GM18870 (cell line): ENCODE measurements around the gene PDE3B.
"Not testable (repeated sequence)": the region's sequence is repeated elsewhere in the genome, so short reads cannot be mapped to it uniquely, and the experiment has no call there.

Experiments
- ATAC-seq: cut with Tn5 transposase; IDR thresholded peaks from one replicate; pipeline ENCODE4 v1.9.1; 2021; ENCODE audit warnings: moderate library complexity; ENCODE audit not compliant: unreplicated experiment

The PDE3B gene

DNA sequence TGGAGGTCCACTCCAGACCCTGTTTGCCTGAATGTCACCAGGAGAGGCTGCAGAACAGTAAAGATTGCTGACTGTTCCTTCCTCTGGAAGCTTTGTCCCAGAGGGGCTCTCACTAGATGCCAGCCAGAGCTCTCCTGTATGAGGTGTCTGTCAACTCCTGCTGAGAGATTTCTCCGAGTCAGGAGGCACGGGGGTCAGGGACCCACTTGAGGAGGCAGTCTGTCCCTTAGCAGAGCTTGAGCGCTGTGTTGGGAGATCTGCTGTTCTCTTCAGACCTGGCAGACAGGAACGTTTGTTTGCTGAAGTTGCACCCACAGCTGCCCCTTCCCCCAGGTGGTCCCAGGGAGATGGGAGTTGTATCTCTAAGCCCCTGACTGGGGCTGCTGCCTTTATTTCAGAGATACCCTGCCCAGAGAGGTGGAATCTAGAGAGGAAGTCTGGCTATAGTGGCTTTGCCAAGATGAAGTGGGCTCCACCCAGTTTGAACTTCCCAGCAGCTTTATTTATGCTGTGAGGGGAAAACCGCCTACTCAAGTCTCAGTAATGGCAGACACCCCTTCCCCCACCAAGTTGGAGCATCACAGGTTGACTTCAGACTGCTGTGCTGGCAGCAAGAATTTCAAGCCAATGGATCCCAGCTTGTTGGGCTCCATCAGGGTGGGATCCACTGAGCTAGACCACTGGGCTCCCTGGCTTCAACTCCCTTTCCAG is 99.4 kb downstream of the PDE3B start:
- ATAC-seq: no peak

DNA sequence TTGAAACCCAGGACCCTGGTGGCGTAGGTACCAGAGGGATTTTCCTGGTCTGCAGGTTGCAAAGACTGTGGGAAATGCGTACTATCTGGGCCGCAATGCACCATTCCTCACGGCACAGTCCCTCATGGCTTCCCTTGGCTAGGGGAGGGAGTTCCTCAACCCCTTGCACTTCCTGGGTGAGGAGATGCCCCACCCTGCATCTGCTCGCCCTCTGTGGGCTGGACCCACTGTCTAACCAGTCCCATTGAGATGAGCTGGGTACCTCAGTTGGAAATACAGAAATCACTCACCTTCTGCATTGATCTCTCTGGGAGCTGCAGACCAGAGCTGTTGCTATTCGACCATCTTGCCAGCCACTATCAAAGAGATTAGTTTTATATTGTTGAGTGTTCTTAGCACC is 100.1 kb downstream of the PDE3B start:
- not testable (repeated sequence) for ATAC-seq

DNA sequence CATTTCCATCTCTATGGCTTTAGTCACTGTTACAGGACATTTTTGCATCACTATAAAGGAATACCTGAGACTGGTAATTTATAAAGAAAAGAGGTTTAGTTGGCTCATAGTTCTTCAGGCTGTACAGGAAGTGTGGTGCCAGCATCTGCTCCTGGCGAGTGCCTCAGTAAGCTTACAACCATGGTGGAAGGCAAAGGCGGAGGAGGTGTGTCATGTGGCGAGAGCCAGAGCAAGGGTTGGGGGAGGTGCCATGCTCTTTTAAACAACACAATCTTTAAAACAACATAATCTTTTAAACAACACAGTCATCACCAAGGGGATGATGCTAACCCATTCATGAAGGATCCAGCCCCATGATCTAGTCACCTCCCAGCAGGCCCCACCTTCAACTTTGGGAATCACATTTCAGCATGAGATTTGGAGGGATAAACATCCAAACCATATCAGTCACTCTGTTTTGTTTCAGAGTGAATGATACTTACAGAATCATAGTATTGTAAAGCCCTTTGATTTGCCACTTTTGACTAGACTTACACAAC is 103.3 kb downstream of the PDE3B start:
- ATAC-seq: no peak

DNA sequence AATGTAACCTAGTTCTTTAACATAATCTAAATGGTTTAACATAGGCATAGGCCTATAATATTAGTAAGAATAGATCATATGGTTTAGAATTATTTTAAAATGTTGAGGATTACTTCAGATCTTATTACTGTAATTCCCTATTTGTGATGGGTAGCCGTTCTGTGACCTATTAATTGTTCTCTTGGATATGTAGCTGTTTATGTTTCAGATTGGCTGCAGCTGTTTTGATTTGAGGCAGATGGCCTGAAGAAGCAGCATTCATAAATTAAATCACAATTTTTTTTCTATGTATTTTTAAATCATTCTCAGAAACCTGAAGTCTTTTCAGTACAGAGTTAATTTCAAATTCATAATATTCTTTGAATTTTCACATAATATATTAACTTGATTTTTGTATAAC is 104.5 kb downstream of the PDE3B start:
- no peak for ATAC-seq

DNA sequence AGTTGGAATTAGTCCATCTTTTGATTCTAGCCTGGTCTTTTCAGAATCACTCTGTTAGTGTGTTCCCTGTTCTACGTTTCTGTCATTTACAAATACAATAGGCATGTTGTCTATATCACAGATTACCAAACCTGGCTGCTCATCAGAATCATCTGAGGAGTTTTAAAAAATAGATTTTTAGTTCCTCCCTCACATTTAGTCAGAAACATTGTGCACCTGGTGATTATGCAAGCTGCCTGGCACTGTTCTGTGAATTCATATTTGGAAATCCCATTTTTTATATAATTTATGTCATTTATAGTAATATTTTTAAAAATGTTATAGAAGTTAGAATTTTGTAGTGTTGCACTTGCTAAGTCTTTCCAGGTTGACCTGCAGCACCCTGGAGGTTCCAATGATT is 107.3 kb downstream of the PDE3B start:
- ATAC-seq: no peak

DNA sequence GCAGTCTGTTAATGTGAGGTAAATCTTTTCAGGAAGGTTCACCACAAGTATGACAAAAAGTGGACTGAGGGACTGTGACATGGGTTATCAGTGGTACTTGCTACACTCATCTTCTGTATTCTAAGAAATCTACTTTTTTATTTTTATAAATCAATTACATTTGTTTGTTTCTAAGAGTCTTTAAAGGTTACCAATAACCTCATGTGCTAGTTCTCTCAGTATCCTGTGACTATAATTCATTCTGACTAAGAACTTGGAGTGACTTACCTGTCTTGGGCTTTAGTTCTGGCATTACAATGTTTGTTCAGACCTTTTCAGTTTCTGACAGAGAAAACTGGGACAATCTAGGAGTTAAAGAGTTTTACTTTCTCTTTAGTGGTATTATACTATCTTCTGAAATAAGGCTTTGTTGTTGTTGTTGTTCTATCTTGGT is 108.4 kb downstream of the PDE3B start:
- no peak for ATAC-seq

DNA sequence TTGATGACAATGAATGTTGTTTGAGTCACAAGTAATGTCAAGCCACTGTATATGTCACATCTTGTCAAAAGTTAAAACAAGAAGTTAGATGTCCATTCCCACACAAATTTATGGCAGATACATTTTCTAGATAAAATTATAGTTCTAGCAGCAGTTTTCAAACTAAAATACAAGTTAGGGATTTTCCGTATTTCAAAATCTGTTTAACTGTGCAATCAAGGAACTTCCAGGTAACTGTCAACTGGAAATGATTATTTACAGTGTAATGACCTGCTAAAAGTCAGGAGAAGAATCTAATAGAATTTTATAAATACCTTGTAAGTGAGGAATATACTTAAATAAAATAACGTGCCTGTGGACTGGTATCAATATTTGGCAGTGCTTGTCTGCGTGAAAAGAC is 111.5 kb downstream of the PDE3B start:
- ATAC-seq: no peak

DNA sequence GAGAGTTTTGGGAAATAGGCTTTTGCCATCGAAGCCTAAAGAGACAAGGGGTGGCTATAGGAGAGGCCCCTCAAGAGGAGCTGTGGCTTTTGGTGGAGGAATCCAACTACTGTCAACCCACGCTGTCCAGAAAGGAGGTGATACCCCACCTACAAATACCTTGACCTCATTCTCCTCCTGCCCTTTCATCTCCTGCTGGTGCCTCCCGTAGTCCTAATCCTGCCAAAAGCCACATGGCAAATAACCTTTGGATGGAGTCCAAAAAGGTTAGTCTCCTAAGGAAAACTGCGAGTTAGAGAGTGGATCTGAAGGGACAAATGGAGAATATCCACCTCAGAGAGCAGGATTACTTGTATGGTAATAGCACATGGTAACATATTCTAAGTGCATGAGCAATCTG is 112.7 kb downstream of the PDE3B start:
- ATAC-seq: no peak

DNA sequence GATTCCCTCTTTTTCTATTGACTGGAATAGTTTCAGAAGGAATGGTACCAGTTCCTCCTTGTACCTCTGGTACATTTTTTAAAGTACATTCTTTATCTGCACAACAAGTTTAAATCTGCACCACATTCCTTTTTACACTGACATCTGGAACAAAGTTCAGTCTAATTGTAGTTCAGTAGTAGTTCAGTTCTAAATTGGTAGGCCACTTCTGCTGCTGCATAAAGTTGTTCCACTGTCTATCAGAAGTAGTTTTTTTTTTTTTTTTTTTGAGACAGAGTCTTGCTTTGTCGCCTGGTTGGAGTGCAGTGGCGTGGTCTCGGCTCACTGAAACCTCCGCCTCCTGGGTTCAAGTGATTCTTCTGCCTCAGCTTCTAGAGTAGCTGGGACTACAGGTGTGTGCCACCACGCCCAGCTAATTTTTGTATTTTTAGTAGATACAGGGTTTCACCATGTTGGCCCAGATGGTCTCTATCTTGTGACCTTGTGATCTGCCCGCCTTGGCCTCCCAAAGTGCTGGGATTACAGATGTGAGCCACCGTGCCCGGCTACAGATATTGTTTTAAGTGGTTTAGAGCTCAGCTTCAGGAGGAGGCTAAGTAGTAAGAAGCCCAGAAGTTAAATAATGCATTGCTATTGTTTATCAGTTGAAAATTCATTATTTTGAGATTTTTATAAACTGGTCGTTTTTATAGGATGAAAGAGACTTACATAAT is 115.9 kb downstream of the PDE3B start:
- ATAC-seq: not testable (repeated sequence)

DNA sequence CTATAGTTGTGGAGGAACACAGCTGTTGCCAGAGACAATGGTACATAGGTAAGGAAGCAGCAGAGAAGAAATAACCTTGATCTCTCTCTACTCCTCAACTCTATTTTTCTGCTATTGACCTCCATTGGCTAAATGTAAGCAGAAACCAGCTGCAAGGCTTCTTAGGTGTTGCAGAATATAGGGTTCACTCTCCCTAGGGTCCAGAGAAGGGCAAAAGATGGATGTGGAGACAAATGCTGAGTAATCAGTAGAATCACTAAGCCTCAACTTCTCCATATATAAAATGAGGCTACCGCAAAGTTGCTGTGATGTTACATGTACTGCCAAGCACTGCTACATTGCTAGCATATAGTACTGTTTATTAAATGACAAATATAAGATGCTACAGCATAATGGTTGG is 120.6 kb downstream of the PDE3B start:
- ATAC-seq: no peak

DNA sequence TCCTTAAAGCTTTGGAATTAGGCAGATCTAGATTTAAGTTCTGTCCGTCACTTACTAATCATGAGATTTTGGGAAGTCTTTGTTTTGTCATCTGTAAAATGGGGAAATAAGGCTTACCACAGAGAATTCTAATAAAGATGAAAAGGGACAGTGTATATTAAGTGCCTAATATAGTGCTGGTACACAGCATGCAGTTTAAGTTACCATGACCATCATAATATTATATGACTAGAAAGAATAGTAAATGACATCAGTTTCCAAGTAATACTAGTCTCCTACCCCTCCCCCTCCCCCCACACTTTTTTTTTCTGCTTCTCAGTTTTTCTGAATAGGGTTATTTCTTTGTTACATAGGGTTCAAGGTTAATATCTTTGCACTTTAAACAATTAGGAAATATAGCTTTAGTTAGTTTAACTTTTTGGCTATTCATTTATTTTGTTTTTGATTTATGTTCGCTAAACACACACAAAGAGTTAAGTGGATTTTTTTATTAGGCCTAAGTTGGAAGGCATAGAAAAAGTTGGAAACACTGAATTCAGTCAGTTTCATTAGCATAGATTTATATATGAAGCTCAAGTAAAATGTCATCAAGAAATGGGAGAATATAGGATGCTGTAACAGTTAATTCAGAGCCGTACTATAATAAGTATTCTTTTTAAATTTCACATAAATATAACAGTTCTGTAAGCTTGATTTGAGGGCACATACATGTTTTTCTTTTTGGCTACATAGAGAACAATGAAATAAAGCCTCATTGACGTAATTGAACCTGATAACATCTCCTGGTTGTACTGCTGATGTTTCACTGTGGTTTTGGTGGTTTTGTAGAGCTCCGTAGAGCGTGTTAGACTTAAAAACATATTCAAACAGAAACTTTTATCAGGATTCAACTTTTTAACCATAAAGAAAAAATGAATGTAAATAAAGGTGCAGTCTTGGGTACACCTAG is 121.2 kb downstream of the PDE3B start:
- ATAC-seq: peak; percentile 94

DNA sequence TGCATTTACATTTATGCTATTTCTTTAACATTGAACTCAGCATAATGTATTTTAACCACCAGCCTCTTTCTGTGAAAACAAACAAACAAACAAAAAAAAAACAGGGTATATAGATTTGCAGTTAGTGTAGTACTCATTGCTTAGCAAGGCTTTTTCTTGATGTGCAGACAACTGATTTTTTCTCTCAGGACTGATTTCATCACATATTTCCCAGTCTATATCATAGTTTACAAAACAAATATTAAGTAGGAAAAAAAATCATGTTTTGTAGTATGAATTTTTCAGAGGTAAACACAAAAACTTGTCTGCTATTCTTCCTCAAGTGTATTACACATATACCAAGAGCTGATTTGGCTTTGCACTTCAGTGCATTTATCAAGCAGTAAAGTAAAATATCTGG is 123.0 kb downstream of the PDE3B start:
- ATAC-seq: no peak

DNA sequence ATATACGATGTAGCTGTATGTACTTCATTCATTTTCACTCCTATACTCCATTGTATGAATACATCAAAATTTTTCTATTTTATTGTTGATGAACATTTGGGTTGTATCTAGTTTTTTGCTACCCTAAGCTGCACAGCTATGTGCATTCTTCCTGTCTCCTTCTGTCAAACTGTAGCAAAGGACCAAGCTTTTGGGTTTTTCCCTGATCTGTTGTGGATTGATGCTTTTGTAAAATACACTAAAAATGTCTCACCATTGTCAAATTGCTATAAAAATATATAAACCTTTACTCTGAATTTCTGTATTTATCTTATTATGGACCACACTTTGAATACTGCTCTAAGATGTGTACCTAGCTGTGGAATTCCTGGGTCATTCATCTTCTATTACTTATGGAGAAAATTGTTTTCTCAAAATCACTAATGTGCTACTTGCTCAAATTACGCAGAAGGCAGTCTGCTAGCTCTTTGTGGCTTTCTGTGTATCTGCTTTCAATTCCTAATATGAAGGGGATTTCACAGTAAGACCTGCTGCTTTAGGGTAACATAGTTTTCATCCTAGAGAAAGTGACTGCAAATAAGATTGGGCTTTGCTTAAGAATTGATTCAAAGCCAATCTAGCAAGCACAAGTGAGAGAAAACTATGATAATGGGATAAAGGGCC is 125.1 kb downstream of the PDE3B start:
- ATAC-seq: peak; percentile 54

DNA sequence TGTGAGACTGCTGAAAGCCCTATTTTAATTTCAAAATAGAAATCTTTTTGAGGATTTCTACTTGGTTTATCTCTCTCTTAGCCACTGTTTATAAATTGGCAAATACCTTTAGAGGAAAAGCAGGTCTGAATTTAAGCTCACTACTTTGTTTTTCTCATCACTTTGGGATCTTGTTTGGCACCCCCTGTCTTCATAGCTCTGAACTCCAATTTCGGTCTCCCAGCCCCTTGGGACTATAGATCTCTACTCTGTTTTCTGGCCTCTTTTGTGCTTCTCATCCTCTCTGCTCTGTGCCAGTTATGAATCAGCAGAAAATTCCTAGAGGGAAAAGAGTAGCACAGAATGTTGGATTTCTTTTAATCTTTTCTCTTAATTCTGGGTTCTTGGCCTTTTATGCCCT is 130.2 kb downstream of the PDE3B start:
- ATAC-seq: no peak

DNA sequence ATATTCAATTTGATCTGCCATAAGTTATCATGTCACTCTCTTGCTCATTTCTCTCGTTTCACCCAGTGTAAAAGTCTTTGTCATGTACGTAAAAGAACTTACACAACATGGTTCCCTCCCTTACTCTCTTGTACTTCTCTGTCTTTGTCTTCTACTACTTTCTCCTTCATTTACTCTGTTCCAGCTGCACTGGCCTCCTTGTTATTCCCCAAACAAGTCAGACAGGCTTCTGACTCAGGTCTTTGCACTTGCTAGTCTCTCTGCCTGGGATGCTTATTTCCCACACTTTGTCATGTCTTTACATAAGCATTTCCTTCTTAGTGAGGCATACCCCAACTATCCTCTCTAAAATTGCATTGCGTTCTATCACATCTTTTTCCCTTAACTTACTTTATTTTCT is 131.1 kb downstream of the PDE3B start:
- no peak for ATAC-seq

DNA sequence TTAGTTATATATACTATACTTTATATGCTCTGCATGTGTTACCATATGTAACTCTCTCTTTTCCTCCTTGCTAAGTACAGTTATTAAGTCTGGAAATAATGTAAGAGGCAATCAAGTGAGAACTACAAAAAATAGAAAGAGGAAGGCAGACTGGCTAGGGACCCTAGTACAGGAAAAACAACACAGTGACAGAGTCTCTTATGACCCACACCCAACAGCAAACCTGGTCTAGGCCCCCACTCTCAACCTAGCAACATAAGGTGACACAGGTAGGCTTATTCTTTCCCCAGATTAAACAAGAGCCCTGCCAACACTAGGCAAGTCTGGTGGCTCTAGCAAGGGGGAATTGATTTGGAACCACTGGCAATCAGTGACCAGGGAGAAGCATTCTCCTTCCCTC is 132.3 kb downstream of the PDE3B start:
- no peak for ATAC-seq

DNA sequence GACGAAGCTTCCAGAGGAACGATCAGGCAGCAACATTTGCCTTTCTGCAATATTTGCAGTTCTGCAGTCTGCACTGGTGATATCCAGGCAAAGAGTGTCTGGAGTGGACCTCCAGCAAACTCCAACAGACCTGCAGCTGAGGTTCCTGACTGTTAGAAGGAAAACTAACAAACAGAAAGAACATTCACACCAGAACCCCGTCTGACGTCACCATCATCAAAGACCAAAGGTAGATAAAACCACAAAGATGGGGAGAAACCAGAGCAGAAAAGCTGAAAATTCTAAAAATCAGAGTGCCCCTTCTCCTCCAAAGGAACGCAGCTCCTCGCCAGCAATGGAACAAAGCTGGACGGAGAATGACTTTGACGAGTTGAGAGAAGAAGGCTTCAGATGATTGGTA is 134.9 kb downstream of the PDE3B start:
- ATAC-seq: not testable (repeated sequence)

DNA sequence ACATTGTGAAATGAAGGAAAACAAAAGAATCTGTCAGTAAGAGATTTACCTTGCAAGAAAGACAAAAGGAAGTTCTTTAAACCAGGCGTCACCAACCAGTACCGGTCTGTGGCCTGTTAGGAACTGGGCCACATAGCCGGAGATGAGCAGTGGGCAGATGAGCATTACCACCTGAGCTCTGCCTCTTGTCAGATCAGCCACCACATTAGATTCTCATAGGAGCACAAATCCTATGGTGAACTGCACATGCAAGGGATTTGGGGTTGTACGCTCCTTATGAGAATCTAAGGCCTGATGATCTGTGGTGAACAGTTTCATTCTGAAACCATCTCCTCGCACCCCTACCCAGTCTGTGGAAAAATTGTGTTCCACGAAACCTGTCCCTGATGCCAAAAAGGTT is 140.2 kb downstream of the PDE3B start:
- no peak for ATAC-seq

DNA sequence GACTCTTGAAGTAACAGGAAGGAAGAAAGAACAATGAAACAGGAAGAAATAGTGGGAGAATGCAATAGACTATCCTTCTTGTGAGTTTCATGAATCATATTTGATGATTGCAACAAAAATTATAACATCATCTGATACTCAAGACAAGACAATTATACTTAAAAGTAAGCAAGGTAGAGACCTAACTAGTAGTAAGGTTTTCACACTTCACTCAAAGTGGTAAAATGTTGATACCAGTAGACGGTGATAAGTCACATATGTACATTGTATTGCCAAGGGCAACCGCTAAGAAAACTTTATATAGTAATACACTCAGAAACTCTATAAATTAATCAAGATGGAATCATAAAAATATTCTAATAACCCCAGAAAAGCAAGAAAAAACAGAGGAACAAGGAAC is 140.6 kb downstream of the PDE3B start:
- ATAC-seq: no peak

DNA sequence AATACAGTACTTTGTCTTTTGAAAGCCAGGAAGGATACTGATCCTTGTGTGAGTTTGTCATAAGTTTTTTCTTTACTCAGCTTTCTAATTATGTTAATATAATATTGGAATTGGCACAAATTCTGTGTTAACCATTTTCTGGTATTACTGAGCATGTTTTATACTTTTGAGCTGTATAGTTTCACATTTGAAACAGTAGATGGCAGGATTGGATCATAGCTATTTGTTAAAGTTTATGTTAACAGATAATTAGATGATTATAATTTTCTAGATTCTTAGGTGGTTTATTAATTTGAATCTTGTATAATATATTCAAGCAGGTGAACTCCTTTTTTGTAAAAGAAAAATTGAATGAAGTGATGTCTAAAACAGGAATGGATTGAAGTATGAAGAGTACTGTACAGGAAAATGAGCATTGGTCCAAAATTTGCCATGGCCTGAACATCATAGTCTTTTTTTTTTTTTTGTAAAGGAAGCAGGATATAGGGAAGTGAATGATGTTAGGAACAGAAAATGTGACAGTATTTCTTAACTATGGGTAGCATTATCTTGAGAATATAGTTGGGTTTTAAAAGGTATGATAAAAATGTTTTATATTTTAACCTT is 146.4 kb downstream of the PDE3B start:
- no peak for ATAC-seq
